GM12878 (cell line): ENCODE data around the gene TARP.

ENCODE experiments used
- ATAC-seq: fragments of 200-7000 bp; cut with Tn5 transposase; 3 replicates; pipeline ENCODE4 v1.9.1; 2020; ENCODE audit warnings: mild to moderate bottlenecking, moderate library complexity
- BruUV-seq: library from RNA; stranded (reverse); fragments of 400-500 nt; replicated peaks from 2 replicates; lab custom pipeline; 2021; lab: Mats Ljungman, UMichigan
- CTCF ChIA-PET: fragments of 300-600 bp; sonication (Branson Sonifier 250); formaldehyde crosslinking; extraction: SDS; loops from one replicate; lab custom pipeline; 2021; ENCODE audit warnings: inconsistent platforms; lab: Yijun Ruan, JAX
- POLR2A ChIA-PET: fragments of 350-600 bp; formaldehyde crosslinking; extraction: SDS; loops from one replicate; lab custom pipeline; 2021; ENCODE audit warnings: inconsistent platforms; lab: Charles Lee
- RAD21 ChIA-PET: fragments of 300-600 bp; sonication (Branson Sonifier 250); formaldehyde crosslinking; loops from one replicate; lab custom pipeline; 2023; ENCODE audit warnings: antibody characterized with exemption; ENCODE audit not compliant: unreplicated experiment; lab: Charles Lee
- SMC1A ChIA-PET: fragments of 300-600 bp; sonication (Branson Sonifier 250); formaldehyde crosslinking; loops from one replicate; lab custom pipeline; 2023; ENCODE audit not compliant: unreplicated experiment, uncharacterized antibody; lab: Charles Lee
- DNase-seq: peaks from one replicate; pipeline ENCODE4 v3.0.0-alpha.2; 2011; ENCODE audit warnings: low read depth, low spot score
- FAIRE-seq: peaks from 3 replicates; lab custom pipeline; 2011; peaks lifted over from hg19 to GRCh38; lab: Jason Lieb, UNC
- H2AFZ ChIP-seq: 2 replicates; pipeline ENCODE4 v1.6.0; 2011; ENCODE audit warnings: low read depth, low read length, control low read depth; ENCODE audit not compliant: control insufficient read depth
- H3K27ac ChIP-seq: 2 replicates; pipeline ENCODE4 v1.5.1; 2011; ENCODE audit warnings: control low read depth; ENCODE audit not compliant: control insufficient read depth, insufficient read depth
- H3K27me3 ChIP-seq, 2 experiments: replicated peaks in 1 of 2; 2 replicates each; pipeline versions ENCODE4 v1.6.0 to v1.6.1; 2011; ENCODE audit warnings: low read length in 1 of 2; ENCODE audit not compliant: control insufficient read depth in 2 of 2, insufficient read depth in 2 of 2
- H3K36me3 ChIP-seq, 2 experiments: 2 replicates each; pipeline ENCODE4 v1.5.1; 2011; ENCODE audit warnings: low read length in 1 of 2; ENCODE audit not compliant: control insufficient read depth in 2 of 2, insufficient read depth in 2 of 2
- H3K4me1 ChIP-seq: 2 replicates; pipeline ENCODE4 v1.6.1; 2011; ENCODE audit warnings: mild to moderate bottlenecking, low read length, moderate library complexity, mixed read lengths; ENCODE audit not compliant: control insufficient read depth, insufficient read depth
- H3K4me2 ChIP-seq: 2 replicates; pipeline ENCODE4 v1.6.0; 2011; ENCODE audit warnings: control low read depth; ENCODE audit not compliant: control insufficient read depth, insufficient read depth
- H3K4me3 ChIP-seq: fragments of 200-600 bp; sonication (generic); 2 replicates; pipeline ENCODE4 v1.5.1; 2016
- H3K79me2 ChIP-seq: 2 replicates; pipeline ENCODE4 v1.6.0; 2011; ENCODE audit warnings: low read length; ENCODE audit not compliant: control insufficient read depth, insufficient read depth
- H3K9ac ChIP-seq: 2 replicates; pipeline ENCODE4 v1.8.0; 2011; ENCODE audit warnings: low read length, control low read depth, mixed read lengths; ENCODE audit not compliant: control insufficient read depth, insufficient read depth
- H3K9me3 ChIP-seq: replicated peaks from 3 replicates; pipeline ENCODE4 v1.5.1; 2011; ENCODE audit warnings: mild to moderate bottlenecking, low read length; ENCODE audit not compliant: control insufficient read depth, insufficient read depth
- H4K20me1 ChIP-seq: 2 replicates; pipeline ENCODE4 v1.6.0; 2011; ENCODE audit not compliant: control insufficient read depth, insufficient read depth
- BCLAF1 ChIP-seq: fragments of 450-650 bp; IDR thresholded peaks from 2 replicates; pipeline ENCODE4 v1.6.1; 2017; ENCODE audit warnings: antibody characterized with exemption, mild to moderate bottlenecking, moderate library complexity
- BHLHE40 ChIP-seq, 2 experiments: fragments of 450-650 bp in 1 of 2; IDR thresholded peaks; 2 replicates each; pipeline ENCODE4 v1.6.1; 2011 to 2017; ENCODE audit warnings: low read depth in 2 of 2, borderline replicate concordance in 1 of 2, improper control_type of control experiment in 1 of 2, low read length in 1 of 2, mild to moderate bottlenecking in 1 of 2
- IKZF1 ChIP-seq: fragments of 450-650 bp; conservative IDR thresholded peaks from 2 replicates; pipeline ENCODE4 v1.6.1; 2017; ENCODE audit warnings: antibody characterized with exemption, mild to moderate bottlenecking
- IKZF2 ChIP-seq, 2 experiments: fragments of 450-650 bp; IDR thresholded peaks; 2 replicates each; pipeline ENCODE4 v1.6.1; 2017; ENCODE audit warnings: mild to moderate bottlenecking in 2 of 2, moderate library complexity in 2 of 2
- MEF2B ChIP-seq: fragments of 450-650 bp; IDR thresholded peaks from 2 replicates; pipeline ENCODE4 v1.6.1; 2018; ENCODE audit warnings: mild to moderate bottlenecking, moderate library complexity; ENCODE audit not compliant: partially characterized antibody, poor library complexity, severe bottlenecking
- NBN ChIP-seq: fragments of 450-650 bp; IDR thresholded peaks from 2 replicates; pipeline ENCODE4 v1.6.1; 2016
- NKRF ChIP-seq: fragments of 450-650 bp; conservative IDR thresholded peaks from 2 replicates; pipeline ENCODE4 v1.6.1; 2017; ENCODE audit warnings: mild to moderate bottlenecking, moderate library complexity
- REST ChIP-seq: IDR thresholded peaks from 2 replicates; pipeline ENCODE4 v1.6.1; 2012; ENCODE audit warnings: mild to moderate bottlenecking, low read depth, low read length
- YY1 ChIP-seq: IDR thresholded peaks from 2 replicates; pipeline ENCODE4 v1.6.1; 2011; ENCODE audit warnings: low read depth, mild to moderate bottlenecking, low read length
- WGBS: methylation state at CpG from one replicate; pipeline ENCODE4 v1.1.6; 2016; ENCODE audit warnings: low lambda C conversion rate; ENCODE audit not compliant: insufficient replicate concordance, insufficient coverage; ENCODE audit errors: missing lambda C conversion rate; 5-methylcytosine and 5-hydroxymethylcytosine counted together
- in situ Hi-C: fragments of 300-500 bp; cut with MboI; formaldehyde crosslinking; loops from 9 replicates; pipeline ENCODE4 v1.14.3; 2018; ENCODE audit warnings: mixed read lengths
- intact Hi-C: fragments of 100-400 bp; cut with micrococcal nuclease; formaldehyde crosslinking; loops from one replicate; pipeline ENCODE4 v1.14.2; 2022; ENCODE audit not compliant: unreplicated experiment
- TF ChIP-seq, protein P1 (sequence below): fragments of 450-650 bp; IDR thresholded peaks from 2 replicates; pipeline ENCODE4 v1.6.1; 2018; ENCODE audit warnings: mild to moderate bottlenecking, low read depth, moderate library complexity; ENCODE audit not compliant: partially characterized antibody

Gene TARP

GRCh38 chr7:38318803-38319416 is 45.5 kb upstream of the TARP start:
- Histone ChIP-seq H3K36me3 (no peaks in the 10 kb centered on the region), H2AFZ (no peak overlapping the region), H3K4me3 (no peak overlapping the region), H3K27ac (no peak overlapping the region), H3K27me3 (no peaks in the 10 kb centered on the region), H3K4me1 (no peaks in the 10 kb centered on the region), H3K9me3 (no peaks in the 10 kb centered on the region), H3K4me2 (no peak overlapping the region), H3K79me2 (no peaks in the 10 kb centered on the region), H4K20me1 (no peaks in the 10 kb centered on the region), H3K9ac (no peak overlapping the region)
- CTCF ChIA-PET = interaction anchor here (0.6 to 14.6 kb wide), 35 partner anchors 10 to 420 kb away, joined by 3 to 430 read pairs (median 7); partner anchors contain the start of genes SFRP4 and TARP
- intact Hi-C loops = loop anchor here (1.0 to 5.0 kb wide), 4 partner anchors 94 to 417 kb away; no protein-coding TSS in a partner anchor
- 0% methylated on average over 4 of the region's 4 CpGs for WGBS
- POLR2A ChIA-PET = interaction anchor here (0.5 to 1.4 kb wide), 3 partner anchors 11 to 93 kb away, joined by 3 to 4 read pairs (median 3); no protein-coding TSS in a partner anchor
- ATAC-seq (peak; percentile 96), FAIRE-seq (peak; percentile 64), DNase-seq (no peak)
- SMC1A ChIA-PET = interaction anchor here (0.7 to 12.8 kb wide), 38 partner anchors 9 to 419 kb away, joined by 3 to 289 read pairs (median 4); partner anchors contain the start of gene SFRP4
- no TSS peak for BruUV-seq
- RAD21 ChIA-PET = interaction anchor here (0.8 to 12.6 kb wide), 17 partner anchors 9 to 417 kb away, joined by 3 to 229 read pairs (median 8); partner anchors contain the start of genes SFRP4 and STARD3NL
- in situ Hi-C loops = loop anchor here (5.0 kb wide), 1 partner anchor 212 kb away; no protein-coding TSS in a partner anchor
- 0 out of 2 replicates have a peak, but pooled peaks have one; percentile 46 for TF ChIP-seq YY1
- peak; percentile 79 for TF ChIP-seq MEF2B
- peak in 1 of 2 experiments; percentile 22; a peak in 1 of 4 replicates for TF ChIP-seq BHLHE40 (IDR thresholded peaks at IDR 0.05; ENCODE audit: borderline replicate concordance in 1 of 2, low read depth in 2 of 2, low read length in 1 of 2)
- no peak for TF ChIP-seq NKRF
- TF ChIP-seq, protein P1, sequence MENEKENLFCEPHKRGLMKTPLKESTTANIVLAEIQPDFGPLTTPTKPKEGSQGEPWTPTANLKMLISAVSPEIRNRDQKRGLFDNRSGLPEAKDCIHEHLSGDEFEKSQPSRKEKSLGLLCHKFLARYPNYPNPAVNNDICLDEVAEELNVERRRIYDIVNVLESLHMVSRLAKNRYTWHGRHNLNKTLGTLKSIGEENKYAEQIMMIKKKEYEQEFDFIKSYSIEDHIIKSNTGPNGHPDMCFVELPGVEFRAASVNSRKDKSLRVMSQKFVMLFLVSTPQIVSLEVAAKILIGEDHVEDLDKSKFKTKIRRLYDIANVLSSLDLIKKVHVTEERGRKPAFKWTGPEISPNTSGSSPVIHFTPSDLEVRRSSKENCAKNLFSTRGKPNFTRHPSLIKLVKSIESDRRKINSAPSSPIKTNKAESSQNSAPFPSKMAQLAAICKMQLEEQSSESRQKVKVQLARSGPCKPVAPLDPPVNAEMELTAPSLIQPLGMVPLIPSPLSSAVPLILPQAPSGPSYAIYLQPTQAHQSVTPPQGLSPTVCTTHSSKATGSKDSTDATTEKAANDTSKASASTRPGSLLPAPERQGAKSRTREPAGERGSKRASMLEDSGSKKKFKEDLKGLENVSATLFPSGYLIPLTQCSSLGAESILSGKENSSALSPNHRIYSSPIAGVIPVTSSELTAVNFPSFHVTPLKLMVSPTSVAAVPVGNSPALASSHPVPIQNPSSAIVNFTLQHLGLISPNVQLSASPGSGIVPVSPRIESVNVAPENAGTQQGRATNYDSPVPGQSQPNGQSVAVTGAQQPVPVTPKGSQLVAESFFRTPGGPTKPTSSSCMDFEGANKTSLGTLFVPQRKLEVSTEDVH = no peak
- TF ChIP-seq REST = no peak
- TF ChIP-seq IKZF2 (IDR thresholded peaks at IDR 0.05) = peak; percentile 32 to 57; a peak in 2 of 4 replicates
- 0 out of 2 replicates have a peak, but pooled peaks have one; percentile 33 for TF ChIP-seq NBN
- no peak for TF ChIP-seq BCLAF1
- peak; percentile 68; the same call in 1 of the 2 replicates for TF ChIP-seq IKZF1
